ENCODE results near the gene MPL. TPM values are rescaled to one million over a fixed set of nuclear protein-coding genes. Genes with fewer than 3 reads are reported as not detected.
A peak's percentile ranks its signal among the peaks of the same experiment; 100 is the strongest.

MPL gene
- total RNA-seq, 1 experiment from 2014 or later: not detected

DNA sequence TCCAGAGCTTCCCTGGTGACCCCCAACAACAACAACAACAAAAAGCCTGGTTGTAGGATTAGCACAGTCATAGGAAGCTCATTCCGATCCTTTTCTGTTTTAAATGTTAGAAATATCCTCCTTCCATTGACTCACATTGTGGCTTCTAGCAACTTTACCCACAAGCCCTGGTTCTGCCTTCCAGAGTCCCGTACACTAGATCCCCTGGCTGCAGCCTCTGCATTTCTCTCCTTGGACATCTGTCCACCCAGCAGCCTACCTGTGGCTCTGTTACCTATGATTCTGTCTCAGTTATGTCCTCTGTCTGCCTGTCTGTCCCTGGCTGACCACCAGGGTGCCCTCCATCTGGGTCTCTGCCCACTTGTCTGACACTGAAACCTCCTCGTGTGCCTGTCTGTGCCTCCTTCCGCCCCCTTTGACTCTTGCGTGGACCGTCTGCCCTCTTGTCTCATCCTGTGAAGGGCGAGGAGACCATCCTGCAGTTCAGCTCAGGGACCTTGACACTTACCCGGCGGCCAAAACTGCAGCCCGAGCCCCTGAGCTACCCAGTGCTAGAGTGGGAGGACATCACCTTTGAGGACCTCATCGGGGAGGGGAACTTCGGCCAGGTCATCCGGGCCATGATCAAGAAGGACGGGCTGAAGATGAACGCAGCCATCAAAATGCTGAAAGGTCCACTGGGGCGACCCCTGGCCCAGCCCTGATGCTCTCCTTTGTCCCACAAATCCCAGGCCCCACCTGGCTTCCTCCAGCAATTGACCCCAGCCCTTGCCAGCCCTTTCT, 20.7 kb upstream of the MPL start:
- no peak overlapping the region for H3K9ac ChIP-seq (ENCODE audit: low read length)
- no peaks in the 10 kb centered on the region for H3K9me2 ChIP-seq (ENCODE audit: insufficient read depth)
- H3K27me3 ChIP-seq (ENCODE audit: insufficient read depth, low read length): no peaks in the 10 kb centered on the region
- POLR2A ChIA-PET: no interaction called here
- CTCF ChIA-PET: interaction anchor here (0.6 kb wide), 1 partner anchor 42 kb away, joined by 5 read pairs; the partner anchor contains the start of gene CDC20
- RAD21 ChIA-PET (ENCODE audit: low non-redundant PET in 1 of 2, low total read pairs in 2 of 2, uncharacterized antibody in 2 of 2, unreplicated experiment in 2 of 2): no interaction called here
- H3K4me2 ChIP-seq (ENCODE audit: low read length): no peak overlapping the region
- H4K20me1 ChIP-seq (ENCODE audit: insufficient read depth): no peaks in the 10 kb centered on the region
- DNase-seq (ENCODE audit: low read depth, low spot score) (no peak), ATAC-seq (peak; percentile 56)
- H3K4me3 ChIP-seq (replicated peaks in 1 of 2; ENCODE audit: low read depth in 1 of 2, low read length in 2 of 2): no peak overlapping the region
- peaks cover 0 to 23% of the 10 kb centered on the region in 2 experiments; a peak in 2 of 4 replicates for H3K4me1 ChIP-seq (ENCODE audit: control insufficient read depth in 1 of 2, insufficient read depth in 2 of 2, low read length in 2 of 2)
- H2AFZ ChIP-seq (ENCODE audit: low read depth, low read length, poor library complexity, severe bottlenecking): no peak overlapping the region
- intact Hi-C loops (cut with micrococcal nuclease): no loop called here
- no peak overlapping the region for H3K27ac ChIP-seq (ENCODE audit: low read depth, low read length)
- BruUV-seq (replicated peaks): no TSS peak
- no peaks in the 10 kb centered on the region for H3K9me3 ChIP-seq (ENCODE audit: control insufficient read depth in 1 of 2, insufficient read depth in 1 of 2, low read depth in 1 of 2, low read length in 2 of 2)
- TF ChIP-seq CBX3 (IDR thresholded peaks at IDR 0.05; ENCODE audit: low read depth) (no peak), EZH2 (IDR thresholded peaks at IDR 0.05) (no peak)
- TF ChIP-seq, protein P1, sequence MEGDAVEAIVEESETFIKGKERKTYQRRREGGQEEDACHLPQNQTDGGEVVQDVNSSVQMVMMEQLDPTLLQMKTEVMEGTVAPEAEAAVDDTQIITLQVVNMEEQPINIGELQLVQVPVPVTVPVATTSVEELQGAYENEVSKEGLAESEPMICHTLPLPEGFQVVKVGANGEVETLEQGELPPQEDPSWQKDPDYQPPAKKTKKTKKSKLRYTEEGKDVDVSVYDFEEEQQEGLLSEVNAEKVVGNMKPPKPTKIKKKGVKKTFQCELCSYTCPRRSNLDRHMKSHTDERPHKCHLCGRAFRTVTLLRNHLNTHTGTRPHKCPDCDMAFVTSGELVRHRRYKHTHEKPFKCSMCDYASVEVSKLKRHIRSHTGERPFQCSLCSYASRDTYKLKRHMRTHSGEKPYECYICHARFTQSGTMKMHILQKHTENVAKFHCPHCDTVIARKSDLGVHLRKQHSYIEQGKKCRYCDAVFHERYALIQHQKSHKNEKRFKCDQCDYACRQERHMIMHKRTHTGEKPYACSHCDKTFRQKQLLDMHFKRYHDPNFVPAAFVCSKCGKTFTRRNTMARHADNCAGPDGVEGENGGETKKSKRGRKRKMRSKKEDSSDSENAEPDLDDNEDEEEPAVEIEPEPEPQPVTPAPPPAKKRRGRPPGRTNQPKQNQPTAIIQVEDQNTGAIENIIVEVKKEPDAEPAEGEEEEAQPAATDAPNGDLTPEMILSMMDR (IDR thresholded peaks at IDR 0.05 in 2 of 3, conservative IDR thresholded peaks at IDR 0.05 in 1 of 3; ENCODE audit: borderline replicate concordance in 1 of 3, insufficient read depth in 1 of 3, low read depth in 2 of 3, low read length in 2 of 3): peak in 2 of 3 experiments; percentile 35 to 45; a peak in 3 of 6 replicates
- no peaks in the 10 kb centered on the region for H3K36me3 ChIP-seq (ENCODE audit: control insufficient read depth in 1 of 2, insufficient read depth in 2 of 2, low read length in 2 of 2)
- H3K79me2 ChIP-seq (ENCODE audit: insufficient read depth, low read length): no peaks in the 10 kb centered on the region

DNA sequence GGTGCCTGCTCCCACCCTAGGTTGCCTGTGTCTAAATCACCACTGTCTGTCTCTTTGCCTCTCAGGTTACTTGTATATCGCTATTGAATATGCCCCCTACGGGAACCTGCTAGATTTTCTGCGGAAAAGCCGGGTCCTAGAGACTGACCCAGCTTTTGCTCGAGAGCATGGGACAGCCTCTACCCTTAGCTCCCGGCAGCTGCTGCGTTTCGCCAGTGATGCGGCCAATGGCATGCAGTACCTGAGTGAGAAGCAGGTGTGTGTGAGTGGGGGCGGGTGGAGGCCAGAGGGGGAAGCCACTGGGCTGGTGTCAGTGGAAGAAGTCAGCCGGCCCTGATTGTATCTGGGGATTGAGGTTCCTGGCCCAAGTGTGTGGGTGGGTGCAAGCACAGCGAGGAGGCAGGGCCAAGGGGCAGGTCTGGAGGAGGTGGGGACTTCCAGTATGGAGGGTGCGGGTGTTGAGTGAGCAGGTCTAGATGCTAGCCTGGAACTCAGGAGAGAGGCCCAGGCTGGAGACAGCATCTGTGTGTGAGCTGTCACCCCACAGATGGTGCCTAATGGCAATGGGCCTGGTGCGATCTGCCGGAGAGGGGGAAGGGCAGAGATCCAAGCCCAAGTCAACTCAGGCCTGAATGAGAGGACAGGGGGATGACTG, 19.7 kb upstream of the MPL start:
- no peaks in the 10 kb centered on the region for H3K79me2 ChIP-seq (ENCODE audit: insufficient read depth, low read length)
- BruUV-seq (replicated peaks): no TSS peak
- ChIA-PET CTCF (no interaction called here), RAD21 (ENCODE audit: low non-redundant PET in 1 of 2, low total read pairs in 2 of 2, uncharacterized antibody in 2 of 2, unreplicated experiment in 2 of 2) (no interaction called here), POLR2A (no interaction called here)
- no peak for ATAC-seq
- H4K20me1 ChIP-seq (ENCODE audit: insufficient read depth): no peaks in the 10 kb centered on the region
- H3K9ac ChIP-seq (ENCODE audit: low read length): no peak overlapping the region
- H3K4me1 ChIP-seq (ENCODE audit: control insufficient read depth in 1 of 2, insufficient read depth in 2 of 2, low read length in 2 of 2): peaks cover 0 to 27% of the 10 kb centered on the region in 2 experiments; a peak in 2 of 4 replicates
- no peak overlapping the region for H3K4me3 ChIP-seq (replicated peaks in 1 of 2; ENCODE audit: low read depth in 1 of 2, low read length in 2 of 2)
- intact Hi-C loops (cut with micrococcal nuclease): no loop called here
- no peaks in the 10 kb centered on the region for H3K27me3 ChIP-seq (ENCODE audit: insufficient read depth, low read length)
- no peak overlapping the region for H3K27ac ChIP-seq (ENCODE audit: low read depth, low read length)
- H3K9me3 ChIP-seq (ENCODE audit: control insufficient read depth in 1 of 2, insufficient read depth in 1 of 2, low read depth in 1 of 2, low read length in 2 of 2): no peaks in the 10 kb centered on the region
- H3K9me2 ChIP-seq (ENCODE audit: insufficient read depth): no peaks in the 10 kb centered on the region
- no peak for DNase-seq (ENCODE audit: low read depth, low spot score)
- no peak overlapping the region for H3K4me2 ChIP-seq (ENCODE audit: low read length)
- H3K36me3 ChIP-seq (ENCODE audit: control insufficient read depth in 1 of 2, insufficient read depth in 2 of 2, low read length in 2 of 2): no peaks in the 10 kb centered on the region
- no peak overlapping the region for H2AFZ ChIP-seq (ENCODE audit: low read depth, low read length, poor library complexity, severe bottlenecking)
- TF ChIP-seq ELF1 (IDR thresholded peaks at IDR 0.05; ENCODE audit: borderline replicate concordance, low read depth) (no peak), SRF (IDR thresholded peaks at IDR 0.05; ENCODE audit: low read depth) (no peak), EZH2phosphoT487 (IDR thresholded peaks at IDR 0.05; ENCODE audit: borderline replicate concordance) (no peak), EGR1 (IDR thresholded peaks at IDR 0.05; ENCODE audit: low read depth) (no peak), POLR2AphosphoS5 (IDR thresholded peaks at IDR 0.05; ENCODE audit: low read depth, low read length) (no peak), RAD21 (IDR thresholded peaks at IDR 0.05; ENCODE audit: low read depth) (no peak), SIN3A (IDR thresholded peaks at IDR 0.05; ENCODE audit: low read depth) (no peak), TCF7L2 (IDR thresholded peaks at IDR 0.05; ENCODE audit: borderline replicate concordance, extremely low read depth, insufficient read depth, insufficient read length) (no peak), CEBPB (IDR thresholded peaks at IDR 0.05; ENCODE audit: low read depth) (no peak)
- TF ChIP-seq, protein P2, sequence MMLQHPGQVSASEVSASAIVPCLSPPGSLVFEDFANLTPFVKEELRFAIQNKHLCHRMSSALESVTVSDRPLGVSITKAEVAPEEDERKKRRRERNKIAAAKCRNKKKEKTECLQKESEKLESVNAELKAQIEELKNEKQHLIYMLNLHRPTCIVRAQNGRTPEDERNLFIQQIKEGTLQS (IDR thresholded peaks at IDR 0.05): no peak
- TF ChIP-seq, protein P3, sequence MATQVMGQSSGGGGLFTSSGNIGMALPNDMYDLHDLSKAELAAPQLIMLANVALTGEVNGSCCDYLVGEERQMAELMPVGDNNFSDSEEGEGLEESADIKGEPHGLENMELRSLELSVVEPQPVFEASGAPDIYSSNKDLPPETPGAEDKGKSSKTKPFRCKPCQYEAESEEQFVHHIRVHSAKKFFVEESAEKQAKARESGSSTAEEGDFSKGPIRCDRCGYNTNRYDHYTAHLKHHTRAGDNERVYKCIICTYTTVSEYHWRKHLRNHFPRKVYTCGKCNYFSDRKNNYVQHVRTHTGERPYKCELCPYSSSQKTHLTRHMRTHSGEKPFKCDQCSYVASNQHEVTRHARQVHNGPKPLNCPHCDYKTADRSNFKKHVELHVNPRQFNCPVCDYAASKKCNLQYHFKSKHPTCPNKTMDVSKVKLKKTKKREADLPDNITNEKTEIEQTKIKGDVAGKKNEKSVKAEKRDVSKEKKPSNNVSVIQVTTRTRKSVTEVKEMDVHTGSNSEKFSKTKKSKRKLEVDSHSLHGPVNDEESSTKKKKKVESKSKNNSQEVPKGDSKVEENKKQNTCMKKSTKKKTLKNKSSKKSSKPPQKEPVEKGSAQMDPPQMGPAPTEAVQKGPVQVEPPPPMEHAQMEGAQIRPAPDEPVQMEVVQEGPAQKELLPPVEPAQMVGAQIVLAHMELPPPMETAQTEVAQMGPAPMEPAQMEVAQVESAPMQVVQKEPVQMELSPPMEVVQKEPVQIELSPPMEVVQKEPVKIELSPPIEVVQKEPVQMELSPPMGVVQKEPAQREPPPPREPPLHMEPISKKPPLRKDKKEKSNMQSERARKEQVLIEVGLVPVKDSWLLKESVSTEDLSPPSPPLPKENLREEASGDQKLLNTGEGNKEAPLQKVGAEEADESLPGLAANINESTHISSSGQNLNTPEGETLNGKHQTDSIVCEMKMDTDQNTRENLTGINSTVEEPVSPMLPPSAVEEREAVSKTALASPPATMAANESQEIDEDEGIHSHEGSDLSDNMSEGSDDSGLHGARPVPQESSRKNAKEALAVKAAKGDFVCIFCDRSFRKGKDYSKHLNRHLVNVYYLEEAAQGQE (IDR thresholded peaks at IDR 0.05; ENCODE audit: low read depth): no peak
